Muscle of back (tissue), 11 donors: ENCODE measurements around the gene PUS7L. TPM values are rescaled to one million over a fixed set of nuclear protein-coding genes. Genes with fewer than 3 reads are reported as not detected.

ENCODE experiments used
- DNase-seq, 3 donors: peaks; one replicate each; pipeline versions ENCODE4 v3.0.0 to v3.0.0-alpha.2; 2013
- polyA plus RNA-seq, 10 donors: library from polyadenylated mRNA; unstranded; fragments of 120-200 nt; gene quantifications; one replicate each; pipeline ENCODE4 v1.2.1, GENCODE V29; 2013; ENCODE audit not compliant: insufficient read length in 10 of 10

PUS7L gene
- polyA plus RNA-seq, 10 donors = 6.3 to 10.4 (median 8.4) TPM

DNA sequence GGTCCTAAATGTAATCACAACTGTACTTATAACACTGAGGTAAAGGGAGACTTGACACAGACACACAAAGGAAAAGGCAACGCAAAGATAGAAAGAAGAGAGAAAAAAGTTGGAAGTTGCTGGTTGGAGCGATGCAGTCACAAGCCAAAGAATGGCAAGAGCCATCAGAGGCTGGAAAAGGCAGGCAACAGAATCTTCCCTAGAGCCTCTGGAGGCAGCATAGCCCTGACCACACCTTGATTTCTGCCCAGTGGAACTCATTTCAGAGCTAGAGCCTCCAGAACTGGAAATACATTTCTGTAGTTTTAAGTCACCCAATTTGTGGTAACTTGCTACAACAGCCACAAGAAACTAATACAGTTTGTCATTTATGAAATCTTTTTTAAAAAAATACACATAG, 89.2 kb downstream of the PUS7L start:
- no peak for DNase-seq

Other genes with a start within 250 kb of the PUS7L start
- under 1 TPM; 0.08 to 0.48 (median 0.13) TPM for gene ADAMTS20, start 206.6 kb downstream of the PUS7L start, polyA plus RNA-seq
- gene IRAK4, start 161 bp upstream of the PUS7L start, polyA plus RNA-seq = 10 to 100 TPM in 1 of 10 donors, 1 to 10 TPM in 9; 6.3 to 10.1 (median 8.7) TPM
- 10 to 100 TPM; 33.0 to 53.3 (median 39.0) TPM for gene TWF1, start 47.5 kb upstream of the PUS7L start, polyA plus RNA-seq
- gene TMEM117, start 77.3 kb upstream of the PUS7L start, polyA plus RNA-seq = 10 to 100 TPM in 4 of 10 donors, 1 to 10 TPM in 6; 7.6 to 12.3 (median 9.0) TPM